Stomach (tissue), 4 donors: ENCODE measurements around the gene PPP1R3G.

Source experiments
- CTCF ChIP-seq, 7 experiments: fragments of 450-650 bp in 4 of 7; fragments of 200-600 bp in 3 of 7; sonication (generic) in 3 of 7; IDR thresholded peaks; one replicate each; pipeline ENCODE4 v1.5.1; 2016 to 2019; ENCODE audit warnings: antibody characterized with exemption in 7 of 7, control low read depth in 2 of 7, mild to moderate bottlenecking in 1 of 7
- EP300 ChIP-seq: sonication (generic); formaldehyde crosslinking; IDR thresholded peaks from one replicate; pipeline ENCODE4 v1.6.1; 2017; ENCODE audit warnings: antibody characterized with exemption
- POLR2A ChIP-seq, 4 donors: fragments of 450-650 bp; IDR thresholded peaks; one replicate each; pipeline ENCODE4 v1.6.1; 2016; ENCODE audit warnings: antibody characterized with exemption in 4 of 4, control low read depth in 2 of 4, mild to moderate bottlenecking in 1 of 4, moderate library complexity in 1 of 4

GRCh38 chr6:5083813-5084359 lies 1.3 kb upstream of the PPP1R3G start:
- no peak for TF ChIP-seq CTCF (IDR thresholded peaks at IDR 0.05)
- TF ChIP-seq EP300 = no peak
- TF ChIP-seq POLR2A (IDR thresholded peaks at IDR 0.05) = no peak
